DND-41 (cell line): ENCODE data around the gene PDXK.

Experiments used
- ATAC-seq: fragments of 200-7000 bp; cut with Tn5 transposase; 3 replicates; pipeline ENCODE4 v1.9.1; 2021; ENCODE audit warnings: low read depth; ENCODE audit not compliant: insufficient read depth
- DNase-seq: peaks from one replicate; pipeline ENCODE4 v3.0.0-alpha.2; 2020
- H2AFZ ChIP-seq: 2 replicates; pipeline ENCODE4 v1.6.0; 2012; ENCODE audit warnings: low read depth, low read length
- H3K27ac ChIP-seq: 2 replicates; pipeline ENCODE4 v1.5.1; 2012; ENCODE audit warnings: low read length, inconsistent platforms
- H3K27me3 ChIP-seq: fragments of 200-600 bp; sonication (generic); 2 replicates; pipeline ENCODE4 v1.6.0; 2012; ENCODE audit warnings: low read length, mild to moderate bottlenecking, inconsistent platforms; ENCODE audit not compliant: insufficient read depth, poor library complexity
- H3K36me3 ChIP-seq: 2 replicates; pipeline ENCODE4 v1.5.1; 2012; ENCODE audit warnings: low read length, inconsistent platforms; ENCODE audit not compliant: insufficient read depth
- H3K4me1 ChIP-seq: 2 replicates; pipeline ENCODE4 v1.5.1; 2012; ENCODE audit warnings: mild to moderate bottlenecking, low read length; ENCODE audit not compliant: insufficient read depth
- H3K4me2 ChIP-seq: 2 replicates; pipeline ENCODE4 v1.6.0; 2012; ENCODE audit warnings: mild to moderate bottlenecking, moderate library complexity, low read length, inconsistent platforms; ENCODE audit not compliant: insufficient read depth
- H3K4me3 ChIP-seq, 2 experiments: fragments of 200-600 bp in 1 of 2; shearing (Covaris generic) in 1 of 2; 2 replicates each; pipeline ENCODE4 v1.5.1; 2012 to 2016; ENCODE audit warnings: inconsistent platforms in 2 of 2, low read length in 2 of 2, mild to moderate bottlenecking in 2 of 2, low read depth in 1 of 2, moderate library complexity in 1 of 2
- H3K79me2 ChIP-seq: 2 replicates; pipeline ENCODE4 v1.6.0; 2012; ENCODE audit warnings: low read length, inconsistent platforms; ENCODE audit not compliant: insufficient read depth
- H3K9ac ChIP-seq: 2 replicates; pipeline ENCODE4 v1.6.0; 2012; ENCODE audit warnings: low read depth, mild to moderate bottlenecking, inconsistent platforms, low read length, moderate library complexity
- H3K9me3 ChIP-seq: 2 replicates; pipeline ENCODE4 v1.5.1; 2012; ENCODE audit warnings: low read length, moderate library complexity, mild to moderate bottlenecking, inconsistent platforms; ENCODE audit not compliant: insufficient read depth, severe bottlenecking
- H4K20me1 ChIP-seq: 2 replicates; pipeline ENCODE4 v1.6.0; 2012; ENCODE audit warnings: low read length; ENCODE audit not compliant: insufficient read depth
- EZH2 ChIP-seq: IDR thresholded peaks from 3 replicates; pipeline ENCODE4 v1.6.1; 2012; ENCODE audit warnings: borderline replicate concordance, low read depth, mild to moderate bottlenecking, moderate library complexity, low read length, inconsistent platforms; ENCODE audit not compliant: severe bottlenecking
- TF ChIP-seq, protein P1 (sequence below): IDR thresholded peaks from 2 replicates; pipeline ENCODE4 v1.5.1; 2012; ENCODE audit warnings: borderline replicate concordance, low read length, moderate library complexity, mild to moderate bottlenecking; ENCODE audit not compliant: poor library complexity, severe bottlenecking; ENCODE audit errors: extremely low read depth

Gene PDXK

DNA sequence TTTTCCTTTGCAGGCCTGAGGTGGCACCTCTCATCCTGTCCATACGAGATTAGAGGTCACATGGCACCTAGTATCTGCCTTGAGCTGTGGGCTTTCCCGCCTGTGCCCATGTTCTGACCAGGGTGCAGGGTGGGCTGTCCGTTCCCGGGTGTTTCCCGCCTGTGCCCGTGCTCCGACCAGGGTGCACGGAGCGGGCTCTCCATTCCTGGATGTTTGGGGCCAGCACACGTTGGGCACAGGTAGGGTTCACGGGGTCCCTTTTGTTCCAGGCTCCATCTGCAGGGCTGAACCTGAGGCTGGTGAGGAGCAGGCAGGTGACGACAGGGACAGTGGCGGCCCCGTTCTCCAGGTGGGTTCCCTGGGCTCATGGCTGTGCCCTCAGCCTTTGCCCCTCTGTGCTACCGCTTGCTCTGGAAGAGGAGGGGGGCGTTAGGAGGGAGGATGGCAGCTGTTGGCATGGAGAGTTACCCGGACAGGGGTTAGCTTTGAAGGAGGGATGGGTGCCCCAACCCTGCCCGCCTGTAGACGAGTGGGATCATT is 80.4 kb downstream of the PDXK start:
- Histone ChIP-seq H3K27ac (no peak overlapping the region), H3K4me2 (no peak overlapping the region), H3K27me3 (no peaks in the 10 kb centered on the region), H3K4me1 (no peaks in the 10 kb centered on the region), H3K9me3 (no peaks in the 10 kb centered on the region), H4K20me1 (peaks cover 47% of the 10 kb centered on the region), H2AFZ (no peak overlapping the region), H3K4me3 (no peak overlapping the region), H3K36me3 (peaks cover 98% of the 10 kb centered on the region), H3K79me2 (peaks cover 5% of the 10 kb centered on the region; the same call in 1 of the 2 replicates), H3K9ac (no peak overlapping the region)
- TF ChIP-seq, protein P1, sequence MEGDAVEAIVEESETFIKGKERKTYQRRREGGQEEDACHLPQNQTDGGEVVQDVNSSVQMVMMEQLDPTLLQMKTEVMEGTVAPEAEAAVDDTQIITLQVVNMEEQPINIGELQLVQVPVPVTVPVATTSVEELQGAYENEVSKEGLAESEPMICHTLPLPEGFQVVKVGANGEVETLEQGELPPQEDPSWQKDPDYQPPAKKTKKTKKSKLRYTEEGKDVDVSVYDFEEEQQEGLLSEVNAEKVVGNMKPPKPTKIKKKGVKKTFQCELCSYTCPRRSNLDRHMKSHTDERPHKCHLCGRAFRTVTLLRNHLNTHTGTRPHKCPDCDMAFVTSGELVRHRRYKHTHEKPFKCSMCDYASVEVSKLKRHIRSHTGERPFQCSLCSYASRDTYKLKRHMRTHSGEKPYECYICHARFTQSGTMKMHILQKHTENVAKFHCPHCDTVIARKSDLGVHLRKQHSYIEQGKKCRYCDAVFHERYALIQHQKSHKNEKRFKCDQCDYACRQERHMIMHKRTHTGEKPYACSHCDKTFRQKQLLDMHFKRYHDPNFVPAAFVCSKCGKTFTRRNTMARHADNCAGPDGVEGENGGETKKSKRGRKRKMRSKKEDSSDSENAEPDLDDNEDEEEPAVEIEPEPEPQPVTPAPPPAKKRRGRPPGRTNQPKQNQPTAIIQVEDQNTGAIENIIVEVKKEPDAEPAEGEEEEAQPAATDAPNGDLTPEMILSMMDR, result no peak
- TF ChIP-seq EZH2, result no peak
- no peak for DNase-seq
- no peak for ATAC-seq

DNA sequence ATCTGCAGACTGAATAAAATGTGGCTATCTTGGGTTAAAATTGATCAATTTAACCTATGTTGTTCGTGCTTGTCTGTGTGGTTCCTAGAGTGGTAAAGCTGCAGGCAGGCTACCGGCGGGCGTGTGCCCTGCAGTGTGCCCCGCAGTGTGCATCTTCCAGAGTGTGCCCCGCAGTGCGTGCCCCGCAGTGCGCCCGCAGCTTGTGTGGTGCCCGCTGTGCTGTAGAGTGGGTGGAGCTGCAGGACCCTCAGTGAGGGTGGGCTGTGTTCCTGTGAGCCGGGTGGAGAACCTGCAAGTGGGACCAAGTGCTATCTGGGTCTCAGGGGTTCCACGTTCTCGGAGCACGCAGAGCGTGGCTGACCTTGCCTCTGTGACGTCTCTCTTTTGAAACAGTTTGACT is 81.2 kb downstream of the PDXK start:
- Histone ChIP-seq H2AFZ (no peak overlapping the region), H3K9ac (no peak overlapping the region), H3K36me3 (peaks cover 91% of the 10 kb centered on the region), H3K79me2 (0 out of 2 replicates have a peak, but pooled peaks cover 2% of the 10 kb centered on the region), H3K4me3 (no peak overlapping the region), H3K27ac (no peak overlapping the region), H3K27me3 (no peaks in the 10 kb centered on the region), H3K4me2 (no peak overlapping the region), H4K20me1 (peaks cover 41% of the 10 kb centered on the region), H3K4me1 (no peaks in the 10 kb centered on the region), H3K9me3 (no peaks in the 10 kb centered on the region)
- no peak for TF ChIP-seq EZH2
- TF ChIP-seq, protein P1, result no peak
- ATAC-seq (no peak), DNase-seq (no peak)

DNA sequence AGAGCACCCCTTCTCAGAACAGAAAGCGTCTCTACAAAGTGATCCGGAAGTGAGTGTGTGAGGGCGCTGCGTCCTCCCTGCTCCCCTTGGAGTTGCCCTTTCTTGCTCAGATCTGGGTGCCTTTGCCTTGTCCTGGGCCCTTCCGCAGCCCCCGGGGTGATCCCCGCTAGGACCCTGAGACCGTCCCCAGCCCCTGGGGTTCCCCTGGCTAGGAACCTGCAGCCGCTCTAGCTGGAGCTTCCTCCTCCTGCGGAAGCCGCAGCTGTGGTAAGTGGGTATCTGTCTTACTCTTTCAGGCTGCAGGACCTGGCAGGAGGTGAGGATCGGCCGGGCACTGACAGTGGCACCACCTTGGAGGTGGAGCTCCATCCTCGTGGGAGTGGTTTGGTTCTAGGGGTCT is 81.6 kb downstream of the PDXK start:
- H4K20me1 ChIP-seq, result peaks cover 40% of the 10 kb centered on the region

More for the DNA sequence above, 81.6 kb downstream of the PDXK start:
- H3K79me2 ChIP-seq, result 0 out of 2 replicates have a peak, but pooled peaks cover 2% of the 10 kb centered on the region
- H3K4me3 ChIP-seq, result no peak overlapping the region
- H2AFZ ChIP-seq, result no peak overlapping the region
- ATAC-seq, result no peak
- H3K27me3 ChIP-seq, result no peaks in the 10 kb centered on the region
- no peak overlapping the region for H3K27ac ChIP-seq
- DNase-seq, result no peak
- H3K9me3 ChIP-seq, result no peaks in the 10 kb centered on the region
- no peaks in the 10 kb centered on the region for H3K4me1 ChIP-seq
- H3K36me3 ChIP-seq, result peaks cover 89% of the 10 kb centered on the region
- no peak overlapping the region for H3K4me2 ChIP-seq
- TF ChIP-seq, protein P1, result no peak
- TF ChIP-seq EZH2, result no peak
- H3K9ac ChIP-seq, result no peak overlapping the region
